ENCODE results near the gene VEZF1.

The VEZF1 gene

DNA sequence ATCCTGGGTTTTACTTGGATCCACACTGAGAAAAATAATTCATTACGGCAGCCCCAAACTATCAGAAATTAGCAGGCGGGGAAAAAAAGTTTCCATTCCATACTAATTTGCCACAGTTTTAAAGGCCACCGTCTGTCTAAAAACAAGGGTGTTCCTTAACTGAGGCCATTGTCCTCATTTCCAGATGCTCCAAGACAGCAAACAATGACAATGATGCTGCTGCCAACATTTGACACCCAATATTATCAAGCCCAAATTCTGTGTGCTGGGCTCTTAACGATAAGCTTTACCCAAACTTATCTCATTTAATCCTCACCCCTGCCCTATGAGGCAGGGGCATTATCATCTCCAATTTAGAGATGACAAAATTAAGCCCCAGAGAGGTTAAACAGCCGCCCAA is 59.1 kb downstream of the VEZF1 start:
- H3K79me2 ChIP-seq (ENCODE audit: low read length) = no peaks in the 10 kb centered on the region
- H3K4me1 ChIP-seq (ENCODE audit: low read length) = no peaks in the 10 kb centered on the region
- H3K9ac ChIP-seq (ENCODE audit: low read length) = no peak overlapping the region
- no peak overlapping the region for H2AFZ ChIP-seq (ENCODE audit: low read depth, low read length)
- no peak overlapping the region for H3K4me2 ChIP-seq (ENCODE audit: low read length)
- no peaks in the 10 kb centered on the region for H4K20me1 ChIP-seq (ENCODE audit: insufficient read depth, low read length)
- TF ChIP-seq, protein P1, sequence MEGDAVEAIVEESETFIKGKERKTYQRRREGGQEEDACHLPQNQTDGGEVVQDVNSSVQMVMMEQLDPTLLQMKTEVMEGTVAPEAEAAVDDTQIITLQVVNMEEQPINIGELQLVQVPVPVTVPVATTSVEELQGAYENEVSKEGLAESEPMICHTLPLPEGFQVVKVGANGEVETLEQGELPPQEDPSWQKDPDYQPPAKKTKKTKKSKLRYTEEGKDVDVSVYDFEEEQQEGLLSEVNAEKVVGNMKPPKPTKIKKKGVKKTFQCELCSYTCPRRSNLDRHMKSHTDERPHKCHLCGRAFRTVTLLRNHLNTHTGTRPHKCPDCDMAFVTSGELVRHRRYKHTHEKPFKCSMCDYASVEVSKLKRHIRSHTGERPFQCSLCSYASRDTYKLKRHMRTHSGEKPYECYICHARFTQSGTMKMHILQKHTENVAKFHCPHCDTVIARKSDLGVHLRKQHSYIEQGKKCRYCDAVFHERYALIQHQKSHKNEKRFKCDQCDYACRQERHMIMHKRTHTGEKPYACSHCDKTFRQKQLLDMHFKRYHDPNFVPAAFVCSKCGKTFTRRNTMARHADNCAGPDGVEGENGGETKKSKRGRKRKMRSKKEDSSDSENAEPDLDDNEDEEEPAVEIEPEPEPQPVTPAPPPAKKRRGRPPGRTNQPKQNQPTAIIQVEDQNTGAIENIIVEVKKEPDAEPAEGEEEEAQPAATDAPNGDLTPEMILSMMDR (IDR thresholded peaks at IDR 0.05; ENCODE audit: low read depth, low read length) = no peak
- no peak for TF ChIP-seq EZH2phosphoT487 (IDR thresholded peaks at IDR 0.05; ENCODE audit: low read depth)
- H3K9me3 ChIP-seq (ENCODE audit: insufficient read depth, low read length) = no peaks in the 10 kb centered on the region
- peaks cover 52% of the 10 kb centered on the region for H3K27me3 ChIP-seq (ENCODE audit: low read depth, low read length)
- no peaks in the 10 kb centered on the region for H3K36me3 ChIP-seq (replicated peaks; ENCODE audit: low read depth, low read length)
- no peak overlapping the region for H3K4me3 ChIP-seq (ENCODE audit: low read length)
- no peak overlapping the region for H3K27ac ChIP-seq (ENCODE audit: low read length)

DNA sequence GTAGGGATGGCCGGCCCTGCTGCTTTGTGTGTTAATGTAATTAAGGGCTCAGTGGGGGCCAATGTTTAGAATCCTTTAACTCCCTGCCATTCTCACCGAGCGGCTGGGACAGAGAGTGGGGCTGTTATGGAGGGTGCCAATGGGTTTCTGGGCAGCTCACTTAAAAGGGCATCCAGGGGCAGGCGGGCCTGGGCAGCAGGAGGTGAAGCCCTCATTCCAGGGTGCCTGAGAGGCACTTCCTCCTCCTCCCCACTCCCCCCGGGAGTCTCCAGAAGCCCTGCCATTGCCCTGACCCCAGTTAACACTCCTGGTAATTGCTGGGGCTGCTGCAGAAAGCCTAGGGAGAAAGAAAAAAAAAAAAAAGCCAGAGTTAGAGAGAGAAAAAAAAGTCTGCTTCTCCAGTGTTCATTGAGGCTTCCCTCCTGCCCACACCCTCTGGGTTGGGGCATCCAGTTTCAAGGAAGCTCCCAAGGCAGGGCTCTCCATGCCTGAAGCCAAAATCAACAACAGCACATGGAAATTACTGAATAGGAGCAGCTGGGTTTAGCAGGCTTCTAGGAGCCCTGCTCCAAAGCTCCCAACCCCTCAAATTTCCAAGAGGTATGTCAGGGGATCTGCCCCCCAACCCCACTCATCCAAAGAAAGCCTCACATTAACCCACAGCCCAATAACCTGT is 60.9 kb downstream of the VEZF1 start:
- no peak overlapping the region for H3K27ac ChIP-seq (ENCODE audit: low read length)
- no peak for TF ChIP-seq EZH2phosphoT487 (IDR thresholded peaks at IDR 0.05; ENCODE audit: low read depth)
- TF ChIP-seq, protein P1 (IDR thresholded peaks at IDR 0.05; ENCODE audit: low read depth, low read length) = no peak
- H3K27me3 ChIP-seq (ENCODE audit: low read depth, low read length) = peaks cover 47% of the 10 kb centered on the region
- no peaks in the 10 kb centered on the region for H3K79me2 ChIP-seq (ENCODE audit: low read length)
- no peak overlapping the region for H3K4me2 ChIP-seq (ENCODE audit: low read length)
- H3K9ac ChIP-seq (ENCODE audit: low read length) = no peak overlapping the region
- no peaks in the 10 kb centered on the region for H3K4me1 ChIP-seq (ENCODE audit: low read length)
- H3K36me3 ChIP-seq (replicated peaks; ENCODE audit: low read depth, low read length) = no peaks in the 10 kb centered on the region
- no peak overlapping the region for H2AFZ ChIP-seq (ENCODE audit: low read depth, low read length)
- H3K4me3 ChIP-seq (ENCODE audit: low read length) = no peak overlapping the region
- no peaks in the 10 kb centered on the region for H4K20me1 ChIP-seq (ENCODE audit: insufficient read depth, low read length)
- no peaks in the 10 kb centered on the region for H3K9me3 ChIP-seq (ENCODE audit: insufficient read depth, low read length)

DNA sequence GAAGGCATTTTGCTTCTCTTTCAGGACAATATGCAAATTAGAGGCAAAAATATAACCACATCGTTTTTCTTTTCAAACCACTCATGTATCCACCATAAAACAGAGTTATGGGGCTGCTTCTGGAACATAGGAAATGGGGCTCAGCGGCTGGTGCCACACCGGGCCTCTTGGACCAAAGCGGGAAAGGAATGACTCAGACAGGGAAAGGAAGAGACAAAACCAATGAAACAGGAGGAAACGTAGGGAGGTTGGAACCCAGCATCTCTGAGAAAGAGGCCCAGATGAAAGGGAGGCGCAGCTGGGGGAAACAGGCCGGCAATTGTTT is 61.4 kb downstream of the VEZF1 start:
- Histone ChIP-seq H3K9me3 (ENCODE audit: insufficient read depth, low read length) (no peaks in the 10 kb centered on the region), H3K4me2 (ENCODE audit: low read length) (no peak overlapping the region), H2AFZ (ENCODE audit: low read depth, low read length) (no peak overlapping the region), H3K4me3 (ENCODE audit: low read length) (no peak overlapping the region), H3K27ac (ENCODE audit: low read length) (no peak overlapping the region), H4K20me1 (ENCODE audit: insufficient read depth, low read length) (no peaks in the 10 kb centered on the region), H3K9ac (ENCODE audit: low read length) (no peak overlapping the region), H3K36me3 (replicated peaks; ENCODE audit: low read depth, low read length) (no peaks in the 10 kb centered on the region), H3K27me3 (ENCODE audit: low read depth, low read length) (peaks cover 52% of the 10 kb centered on the region), H3K79me2 (ENCODE audit: low read length) (no peaks in the 10 kb centered on the region), H3K4me1 (ENCODE audit: low read length) (no peaks in the 10 kb centered on the region)
- no peak for TF ChIP-seq EZH2phosphoT487 (IDR thresholded peaks at IDR 0.05; ENCODE audit: low read depth)
- TF ChIP-seq, protein P1 (IDR thresholded peaks at IDR 0.05; ENCODE audit: low read depth, low read length) = no peak

DNA sequence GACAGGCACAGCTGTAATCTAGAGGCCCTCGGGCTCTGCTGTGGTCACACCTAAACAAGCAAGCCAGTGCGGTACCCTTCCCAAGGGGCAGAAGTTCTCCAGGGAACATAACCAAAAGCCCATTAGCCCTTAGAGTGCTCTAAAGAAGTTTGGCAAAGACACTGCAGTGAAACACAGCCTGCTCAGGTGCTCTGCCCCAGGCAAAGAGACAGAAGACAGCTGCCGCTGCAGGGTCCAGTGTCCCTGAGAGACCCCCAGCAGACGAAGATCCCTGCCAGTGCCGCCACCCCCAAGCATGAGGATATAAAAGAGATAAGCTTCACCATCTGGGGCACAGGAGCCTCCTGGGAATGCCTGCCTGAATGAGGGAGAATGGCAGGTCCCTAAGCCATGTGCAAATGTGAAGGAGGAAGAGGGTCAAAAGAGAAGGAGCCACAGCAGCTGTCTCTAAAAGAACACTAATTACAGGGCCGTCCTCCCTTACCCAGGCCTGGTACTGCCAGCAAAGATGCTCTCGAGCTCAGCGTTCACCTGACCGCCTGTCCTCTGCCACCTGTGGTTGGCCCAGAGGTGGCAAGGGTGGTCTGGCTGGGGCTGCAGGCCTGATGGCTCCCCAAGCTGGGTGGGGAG is 62.6 kb downstream of the VEZF1 start:
- H3K4me2 ChIP-seq (ENCODE audit: low read length) = no peak overlapping the region
- H3K36me3 ChIP-seq (replicated peaks; ENCODE audit: low read depth, low read length) = no peaks in the 10 kb centered on the region
- no peak overlapping the region for H3K9ac ChIP-seq (ENCODE audit: low read length)
- peaks cover 57% of the 10 kb centered on the region for H3K27me3 ChIP-seq (ENCODE audit: low read depth, low read length)
- H3K79me2 ChIP-seq (ENCODE audit: low read length) = no peaks in the 10 kb centered on the region
- TF ChIP-seq EZH2phosphoT487 (IDR thresholded peaks at IDR 0.05; ENCODE audit: low read depth) = no peak
- TF ChIP-seq, protein P1 (IDR thresholded peaks at IDR 0.05; ENCODE audit: low read depth, low read length) = no peak
- no peaks in the 10 kb centered on the region for H3K9me3 ChIP-seq (ENCODE audit: insufficient read depth, low read length)
- no peaks in the 10 kb centered on the region for H4K20me1 ChIP-seq (ENCODE audit: insufficient read depth, low read length)
- H3K4me1 ChIP-seq (ENCODE audit: low read length) = no peaks in the 10 kb centered on the region
- H2AFZ ChIP-seq (ENCODE audit: low read depth, low read length) = no peak overlapping the region
- H3K4me3 ChIP-seq (ENCODE audit: low read length) = no peak overlapping the region
- no peak overlapping the region for H3K27ac ChIP-seq (ENCODE audit: low read length)

All from OCI-LY3 (cell line).